Measurements from ENCODE around the gene TXNL4A. TPM values are rescaled to one million over a fixed set of nuclear protein-coding genes. Genes with fewer than 3 reads are reported as not detected.
"Not testable (repeated sequence)": the region's sequence is repeated elsewhere in the genome, so short reads cannot be mapped to it uniquely, and the experiment has no call there.

TXNL4A gene
- total RNA-seq, 4 donors from 2014 or later, result 4.1 to 36.8 (median 31.0) TPM

DNA sequence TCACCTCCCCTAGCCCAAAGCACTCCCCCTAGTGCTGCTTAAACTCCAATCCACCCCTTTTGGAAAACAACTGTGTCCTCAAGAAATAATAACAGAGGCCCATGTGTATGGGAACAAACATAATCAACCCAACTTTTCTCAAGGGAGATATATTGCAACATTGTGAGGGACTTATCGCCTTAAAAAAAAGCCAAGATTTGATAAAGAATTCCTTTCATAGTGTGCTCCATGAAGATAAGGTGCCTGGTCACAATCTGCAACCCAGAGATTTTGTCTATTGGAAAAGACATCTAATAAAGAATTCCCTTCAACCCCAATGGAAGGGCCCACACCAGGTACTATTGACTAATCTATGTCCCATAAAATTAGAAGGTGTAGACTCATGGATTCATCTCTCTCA, 41.3 kb upstream of the TXNL4A start:
- peaks cover 16 to 25% of the 10 kb centered on the region in 2 donors for H3K9me3 ChIP-seq
- intact Hi-C loops (cut with DNase I; ENCODE audit: low total_unique reads), result no loop called here
- TF ChIP-seq POLR2AphosphoS5 (IDR thresholded peaks at IDR 0.05) (no peak), EP300 (IDR thresholded peaks at IDR 0.05; ENCODE audit: low read depth) (no peak), POLR2A (IDR thresholded peaks at IDR 0.05) (no peak)
- TF ChIP-seq, protein P1, sequence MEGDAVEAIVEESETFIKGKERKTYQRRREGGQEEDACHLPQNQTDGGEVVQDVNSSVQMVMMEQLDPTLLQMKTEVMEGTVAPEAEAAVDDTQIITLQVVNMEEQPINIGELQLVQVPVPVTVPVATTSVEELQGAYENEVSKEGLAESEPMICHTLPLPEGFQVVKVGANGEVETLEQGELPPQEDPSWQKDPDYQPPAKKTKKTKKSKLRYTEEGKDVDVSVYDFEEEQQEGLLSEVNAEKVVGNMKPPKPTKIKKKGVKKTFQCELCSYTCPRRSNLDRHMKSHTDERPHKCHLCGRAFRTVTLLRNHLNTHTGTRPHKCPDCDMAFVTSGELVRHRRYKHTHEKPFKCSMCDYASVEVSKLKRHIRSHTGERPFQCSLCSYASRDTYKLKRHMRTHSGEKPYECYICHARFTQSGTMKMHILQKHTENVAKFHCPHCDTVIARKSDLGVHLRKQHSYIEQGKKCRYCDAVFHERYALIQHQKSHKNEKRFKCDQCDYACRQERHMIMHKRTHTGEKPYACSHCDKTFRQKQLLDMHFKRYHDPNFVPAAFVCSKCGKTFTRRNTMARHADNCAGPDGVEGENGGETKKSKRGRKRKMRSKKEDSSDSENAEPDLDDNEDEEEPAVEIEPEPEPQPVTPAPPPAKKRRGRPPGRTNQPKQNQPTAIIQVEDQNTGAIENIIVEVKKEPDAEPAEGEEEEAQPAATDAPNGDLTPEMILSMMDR (IDR thresholded peaks at IDR 0.05), result no peak
- no peak overlapping the region for H3K27ac ChIP-seq
- DNase-seq, result no peak
- 88 to 97% methylated on average over 1 of the region's 1 CpG for WGBS, 2 donors (ENCODE audit: low coverage in 1 of 2)
- in situ Hi-C loops (cut with MboI; ENCODE audit: low pct_ligation_motif_present in 1 of 4, low pct_unique_long_range_greater_than_20kb in 1 of 4, low sequenced_read_pairs in 3 of 4), result loop anchor here in 1 of 4 donors (10.0 kb wide), 1 partner anchor 75 kb away; the partner anchor contains the start of gene SLC66A2
- H3K36me3 ChIP-seq, result no peaks in the 10 kb centered on the region
- H3K4me3 ChIP-seq, result no peak overlapping the region
- H3K4me1 ChIP-seq, result peaks cover 0 to under 1% (median under 1%) of the 10 kb centered on the region in 4 donors
- H3K27me3 ChIP-seq, result no peaks in the 10 kb centered on the region

DNA sequence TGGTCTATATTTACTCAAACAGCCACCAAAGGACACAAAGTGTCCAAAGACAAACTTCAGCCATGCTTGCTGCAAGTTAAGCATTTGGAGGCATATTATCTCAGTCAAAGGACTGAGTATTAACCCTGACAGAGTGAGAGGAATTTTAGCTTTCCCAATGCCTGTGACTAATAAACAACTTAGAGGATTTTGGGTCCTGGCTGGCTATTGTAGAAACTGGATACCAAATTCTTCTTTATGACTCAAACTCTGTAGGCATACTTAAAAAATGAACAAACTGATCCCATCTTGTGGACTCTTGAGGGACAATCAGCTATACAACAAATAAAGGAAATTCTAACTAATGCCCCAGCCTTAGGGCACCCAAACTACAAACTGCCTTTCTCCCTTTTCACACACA, 39.4 kb upstream of the TXNL4A start:
- H3K36me3 ChIP-seq; in situ Hi-C loops (cut with MboI; ENCODE audit: low pct_ligation_motif_present in 1 of 4, low pct_unique_long_range_greater_than_20kb in 1 of 4, low sequenced_read_pairs in 3 of 4); H3K27ac ChIP-seq; H3K4me1 ChIP-seq; H3K4me3 ChIP-seq; DNase-seq; intact Hi-C loops (cut with DNase I; ENCODE audit: low total_unique reads); H3K27me3 ChIP-seq: not testable (repeated sequence)
- H3K9me3 ChIP-seq, result peaks cover 35 to 45% of the 10 kb centered on the region in 2 donors

DNA sequence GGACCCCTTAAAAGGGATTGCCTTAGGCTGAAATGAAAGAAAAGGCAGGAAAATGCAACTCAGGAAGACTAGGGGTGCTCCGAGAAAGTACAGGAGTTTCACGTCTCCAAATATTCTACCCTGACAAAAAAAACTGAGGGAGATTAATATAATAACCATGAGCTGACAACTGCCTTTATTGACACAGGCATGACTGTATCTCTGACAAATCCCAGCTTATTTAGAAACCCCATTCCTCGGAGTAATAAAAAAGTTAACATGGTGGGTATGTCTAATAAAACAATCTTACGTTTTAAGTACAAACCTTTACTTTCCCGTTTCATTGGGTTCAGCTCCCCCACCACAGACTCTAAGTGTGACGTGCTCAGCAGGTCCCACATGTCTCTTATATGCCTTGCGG, 38.0 kb upstream of the TXNL4A start:
- H3K27me3 ChIP-seq, result no peaks in the 10 kb centered on the region
- no peak for TF ChIP-seq EP300 (IDR thresholded peaks at IDR 0.05; ENCODE audit: low read depth)
- no peak for TF ChIP-seq POLR2A (IDR thresholded peaks at IDR 0.05)
- TF ChIP-seq, protein P1 (IDR thresholded peaks at IDR 0.05), result no peak
- TF ChIP-seq POLR2AphosphoS5 (IDR thresholded peaks at IDR 0.05), result no peak
- intact Hi-C loops (cut with DNase I; ENCODE audit: low total_unique reads), result no loop called here
- DNase-seq, result no peak
- 92 to 95% methylated on average over 7 of the region's 7 CpGs for WGBS, 2 donors (ENCODE audit: low coverage in 1 of 2)
- in situ Hi-C loops (cut with MboI; ENCODE audit: low pct_ligation_motif_present in 1 of 4, low pct_unique_long_range_greater_than_20kb in 1 of 4, low sequenced_read_pairs in 3 of 4), result no loop called here
- H3K4me1 ChIP-seq, result no peaks in the 10 kb centered on the region
- H3K9me3 ChIP-seq, result peaks cover 49 to 58% of the 10 kb centered on the region in 2 donors
- H3K27ac ChIP-seq, result no peak overlapping the region
- no peak overlapping the region for H3K4me3 ChIP-seq
- no peaks in the 10 kb centered on the region for H3K36me3 ChIP-seq

DNA sequence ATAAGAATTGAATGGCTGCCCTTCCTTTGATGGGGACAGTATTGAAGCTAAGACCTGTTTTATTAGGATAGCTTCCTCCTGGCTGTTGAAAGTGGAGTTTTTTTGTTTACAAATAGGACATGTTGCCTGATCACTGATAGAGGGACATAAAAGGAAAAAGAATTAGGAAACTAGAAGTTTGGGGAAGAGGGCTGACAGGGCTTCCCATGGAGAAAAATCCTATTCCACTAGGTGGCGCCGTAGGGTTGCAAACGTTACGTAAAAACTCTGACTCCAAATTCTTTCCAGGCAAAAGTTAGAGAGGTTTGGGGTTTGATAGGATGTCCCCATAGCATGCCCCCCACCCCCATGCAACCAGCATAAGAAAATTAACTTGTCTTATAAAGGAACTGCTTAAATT, 34.8 kb upstream of the TXNL4A start:
- in situ Hi-C loops (cut with MboI; ENCODE audit: low pct_ligation_motif_present in 1 of 4, low pct_unique_long_range_greater_than_20kb in 1 of 4, low sequenced_read_pairs in 3 of 4), result no loop called here
- Histone ChIP-seq H3K27me3 (no peaks in the 10 kb centered on the region), H3K27ac (no peak overlapping the region), H3K4me1 (no peaks in the 10 kb centered on the region), H3K36me3 (no peaks in the 10 kb centered on the region), H3K4me3 (no peak overlapping the region), H3K9me3 (peaks cover 71 to 87% of the 10 kb centered on the region in 2 donors)
- DNase-seq, result no peak
- intact Hi-C loops (cut with DNase I; ENCODE audit: low total_unique reads), result no loop called here
- TF ChIP-seq, protein P1 (IDR thresholded peaks at IDR 0.05), result peak in 2 of 5 experiments; percentile 14 to 15
- TF ChIP-seq EP300 (IDR thresholded peaks at IDR 0.05; ENCODE audit: low read depth) (no peak), POLR2A (IDR thresholded peaks at IDR 0.05) (no peak)
- WGBS, 2 donors (ENCODE audit: low coverage in 1 of 2), result 71 to 73% methylated on average over 4 of the region's 4 CpGs

DNA sequence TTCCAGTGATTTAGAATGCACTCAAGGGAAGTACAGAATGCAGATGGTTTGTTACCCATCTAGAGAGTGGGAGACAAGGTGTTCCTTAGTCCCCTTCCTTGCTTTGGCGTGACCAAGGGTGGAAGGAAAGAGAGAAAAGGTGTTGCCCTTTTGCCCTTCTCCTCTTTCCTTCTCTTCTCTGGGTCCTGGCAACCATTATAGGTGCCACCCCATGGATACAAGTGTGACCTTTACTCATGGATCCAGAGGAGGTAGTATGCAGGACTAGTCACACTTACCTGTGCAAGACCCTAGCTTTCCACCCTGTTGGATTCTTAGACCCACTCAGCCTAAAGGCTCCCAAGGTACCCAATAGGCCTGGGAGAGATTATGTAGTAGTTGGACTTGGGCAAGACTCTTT, 34.2 kb upstream of the TXNL4A start:
- H3K4me3 ChIP-seq, result no peak overlapping the region
- no peak for TF ChIP-seq POLR2A (IDR thresholded peaks at IDR 0.05)
- TF ChIP-seq, protein P1 (IDR thresholded peaks at IDR 0.05), result no peak
- TF ChIP-seq POLR2AphosphoS5 (IDR thresholded peaks at IDR 0.05), result no peak
- TF ChIP-seq EP300 (IDR thresholded peaks at IDR 0.05; ENCODE audit: low read depth), result no peak
- WGBS, 2 donors (ENCODE audit: low coverage in 1 of 2), result 48% methylated on average over 1 of the region's 1 CpG; no CpG with 5 or more reads in 1 of the 2 donors
- no peaks in the 10 kb centered on the region for H3K27me3 ChIP-seq
- H3K36me3 ChIP-seq, result no peaks in the 10 kb centered on the region
- intact Hi-C loops (cut with DNase I; ENCODE audit: low total_unique reads), result no loop called here
- no peak for DNase-seq
- no peaks in the 10 kb centered on the region for H3K4me1 ChIP-seq
- peaks cover 71 to 87% of the 10 kb centered on the region in 2 donors for H3K9me3 ChIP-seq
- in situ Hi-C loops (cut with MboI; ENCODE audit: low pct_ligation_motif_present in 1 of 4, low pct_unique_long_range_greater_than_20kb in 1 of 4, low sequenced_read_pairs in 3 of 4), result no loop called here
- H3K27ac ChIP-seq, result no peak overlapping the region
